ENCODE measurements around the gene MYH1. TPM values are rescaled to one million over a fixed set of nuclear protein-coding genes. Genes with fewer than 3 reads are reported as not detected.

The MYH1 gene
- total and polyA plus RNA-seq, 4 donors = 0.14 TPM; not detected in 3

- Histone ChIP-seq H3K4me1 (ENCODE audit: control insufficient read depth in 4 of 4, insufficient read depth in 4 of 4, low read length in 3 of 4) (no peaks in the 10 kb centered on the region), H3K9me3 (ENCODE audit: control insufficient read depth in 4 of 4, low read length in 3 of 4) (peaks cover 0 to 8% (median 0%) of the 10 kb centered on the region in 4 donors), H3K36me3 (ENCODE audit: control insufficient read depth in 4 of 4, insufficient read depth in 3 of 4, low read depth in 1 of 4, low read length in 3 of 4) (no peaks in the 10 kb centered on the region), H3K27ac (ENCODE audit: low read depth in 1 of 2, low read length in 2 of 2) (no peak overlapping the region), H3K27me3 (ENCODE audit: control insufficient read depth in 4 of 4, insufficient read depth in 4 of 4, low read length in 3 of 4) (peaks cover 0 to 4% (median 1%) of the 10 kb centered on the region in 4 donors), H3K4me3 (ENCODE audit: low read depth in 1 of 3, low read length in 3 of 3) (no peak overlapping the region), H3K9ac (ENCODE audit: low read depth in 1 of 2, low read length in 2 of 2) (no peak overlapping the region)
- WGBS = 35% methylated on average over 1 of the region's 1 CpG
- DNase-seq (ENCODE audit: low spot score) = no peak
- TF ChIP-seq NR2F2 (IDR thresholded peaks at IDR 0.05) = no peak
- no peak for TF ChIP-seq FOXA2 (IDR thresholded peaks at IDR 0.05)
- no peak for TF ChIP-seq GABPA (IDR thresholded peaks at IDR 0.05 in 1 of 2, conservative IDR thresholded peaks at IDR 0.05 in 1 of 2)
- TF ChIP-seq REST (IDR thresholded peaks at IDR 0.05) = no peak
- no peak for TF ChIP-seq HNF4G (IDR thresholded peaks at IDR 0.05)
- no peak for TF ChIP-seq ATF3 (IDR thresholded peaks at IDR 0.05)
- TF ChIP-seq EGR1 (IDR thresholded peaks at IDR 0.05; ENCODE audit: low read depth in 2 of 2) = no peak
- no peak for TF ChIP-seq RAD21 (IDR thresholded peaks at IDR 0.05)
- TF ChIP-seq CTCF (IDR thresholded peaks at IDR 0.05; ENCODE audit: low read depth, low read length, missing input control) = no peak
- no peak for TF ChIP-seq FOXA1 (IDR thresholded peaks at IDR 0.05)
- no peak for TF ChIP-seq ZBTB33 (IDR thresholded peaks at IDR 0.05)
- TF ChIP-seq TAF1 (conservative IDR thresholded peaks at IDR 0.05) = no peak
These were observed 40.6 kb downstream of the MYH1 start for GRCh38 chr17:10477701-10478100.

GRCh38 chr17:10474536-10474935 is 43.8 kb downstream of the MYH1 start:
- WGBS = 63% methylated on average over 4 of the region's 4 CpGs
- Histone ChIP-seq H3K4me1 (ENCODE audit: control insufficient read depth in 4 of 4, insufficient read depth in 4 of 4, low read length in 3 of 4) (no peaks in the 10 kb centered on the region), H3K9me3 (ENCODE audit: control insufficient read depth in 4 of 4, low read length in 3 of 4) (no peaks in the 10 kb centered on the region), H3K36me3 (ENCODE audit: control insufficient read depth in 4 of 4, insufficient read depth in 3 of 4, low read depth in 1 of 4, low read length in 3 of 4) (no peaks in the 10 kb centered on the region), H3K9ac (ENCODE audit: low read depth in 1 of 2, low read length in 2 of 2) (no peak overlapping the region), H3K27me3 (ENCODE audit: control insufficient read depth in 4 of 4, insufficient read depth in 4 of 4, low read length in 3 of 4) (peaks cover 0 to 4% (median 1%) of the 10 kb centered on the region in 4 donors), H3K27ac (ENCODE audit: low read depth in 1 of 2, low read length in 2 of 2) (no peak overlapping the region), H3K4me3 (ENCODE audit: low read depth in 1 of 3, low read length in 3 of 3) (no peak overlapping the region)
- no peak for DNase-seq (ENCODE audit: low spot score)
- no peak for TF ChIP-seq EGR1 (IDR thresholded peaks at IDR 0.05; ENCODE audit: low read depth in 2 of 2)
- TF ChIP-seq ZBTB33 (IDR thresholded peaks at IDR 0.05) = no peak
- TF ChIP-seq REST (IDR thresholded peaks at IDR 0.05) = no peak
- no peak for TF ChIP-seq YY1 (IDR thresholded peaks at IDR 0.05)
- no peak for TF ChIP-seq GABPA (IDR thresholded peaks at IDR 0.05 in 1 of 2, conservative IDR thresholded peaks at IDR 0.05 in 1 of 2)
- TF ChIP-seq SP1 (IDR thresholded peaks at IDR 0.05) = no peak
- TF ChIP-seq MAX (IDR thresholded peaks at IDR 0.05) = no peak
- no peak for TF ChIP-seq RXRA (IDR thresholded peaks at IDR 0.05)
- TF ChIP-seq FOXA1 (IDR thresholded peaks at IDR 0.05) = no peak
- no peak for TF ChIP-seq HNF4G (IDR thresholded peaks at IDR 0.05)
- no peak for TF ChIP-seq RAD21 (IDR thresholded peaks at IDR 0.05)
- TF ChIP-seq HNF4A (conservative IDR thresholded peaks at IDR 0.05) = no peak
- TF ChIP-seq JUND (IDR thresholded peaks at IDR 0.05) = no peak

Measured in liver (tissue), 9 donors.